GM20431 (cell line): ENCODE results near the gene SLC44A4.
"Not testable (repeated sequence)": the region's sequence is repeated elsewhere in the genome, so short reads cannot be mapped to it uniquely, and the experiment has no call there.

ENCODE experiments used
- in situ Hi-C: fragments of 300-500 bp; cut with MseI, MboI; formaldehyde crosslinking; loops from one replicate; pipeline ENCODE4 v1.15.0; 2020; ENCODE audit warnings: low sequenced_read_pairs; ENCODE audit not compliant: unreplicated experiment

SLC44A4 gene

GRCh38 chr6:31882344-31882743 lies 3.5 kb upstream of the SLC44A4 start:
- in situ Hi-C loops, result no loop called here

- in situ Hi-C loops, result no loop called here
Observed at GRCh38 chr6:31881136-31881859, 2.5 kb upstream of the SLC44A4 start.

- in situ Hi-C loops, result no loop called here
Observed at GRCh38 chr6:31880616-31881015, 1.8 kb upstream of the SLC44A4 start.

- in situ Hi-C loops, result no loop called here
Observed at GRCh38 chr6:31879901-31880300, 1.1 kb upstream of the SLC44A4 start.

- in situ Hi-C loops, result no loop called here
Observed at GRCh38 chr6:31879143-31879542, 346 bp upstream of the SLC44A4 start.

GRCh38 chr6:31878222-31878621 lies 575 bp downstream of the SLC44A4 start:
- in situ Hi-C loops, result no loop called here

GRCh38 chr6:31877651-31878161 lies 1.1 kb downstream of the SLC44A4 start:
- in situ Hi-C loops, result no loop called here

GRCh38 chr6:31877125-31877650 lies 1.6 kb downstream of the SLC44A4 start:
- in situ Hi-C loops, result no loop called here

- in situ Hi-C loops, result no loop called here
Observed at GRCh38 chr6:31876357-31876756, 2.4 kb downstream of the SLC44A4 start.

- in situ Hi-C loops, result no loop called here
Observed at GRCh38 chr6:31875877-31876276, 2.9 kb downstream of the SLC44A4 start.

GRCh38 chr6:31874836-31875572 lies 3.8 kb downstream of the SLC44A4 start:
- in situ Hi-C loops, result no loop called here

- in situ Hi-C loops, result no loop called here
Observed at GRCh38 chr6:31874084-31874670, 4.6 kb downstream of the SLC44A4 start.

GRCh38 chr6:31871046-31871659 lies 7.6 kb downstream of the SLC44A4 start:
- in situ Hi-C loops, result no loop called here

- in situ Hi-C loops, result no loop called here
Observed at GRCh38 chr6:31870385-31870921, 8.3 kb downstream of the SLC44A4 start.

GRCh38 chr6:31869343-31869742 lies 9.5 kb downstream of the SLC44A4 start:
- in situ Hi-C loops, result no loop called here

- in situ Hi-C loops, result not testable (repeated sequence)
Observed at GRCh38 chr6:31868658-31868971, 10.2 kb downstream of the SLC44A4 start.

GRCh38 chr6:31865205-31866118 lies 13.3 kb downstream of the SLC44A4 start:
- in situ Hi-C loops, result no loop called here

- in situ Hi-C loops, result no loop called here
Observed at GRCh38 chr6:31864818-31865204, 14.0 kb downstream of the SLC44A4 start.

- in situ Hi-C loops, result not testable (repeated sequence)
Observed at GRCh38 chr6:31864123-31864562, 14.7 kb downstream of the SLC44A4 start.
